Osteoblast (primary cell): ENCODE measurements around the gene ZC3H18. TPM values are rescaled to one million over a fixed set of nuclear protein-coding genes. Genes with fewer than 3 reads are reported as not detected.

Experiments
- DNase-seq: peaks from one replicate; pipeline ENCODE4 v3.0.0; 2011; ENCODE audit warnings: low spot score, mixed read lengths; ENCODE audit not compliant: insufficient read length; ENCODE audit errors: missing footprints
- H2AFZ ChIP-seq: 2 replicates; pipeline ENCODE4 v1.6.0; 2011; ENCODE audit warnings: mild to moderate bottlenecking, low read length
- H3K27ac ChIP-seq: 2 replicates; pipeline ENCODE4 v1.5.1; 2011; ENCODE audit warnings: mild to moderate bottlenecking, low read depth, low read length, moderate library complexity
- H3K27me3 ChIP-seq: 2 replicates; pipeline ENCODE4 v1.6.0; 2012; ENCODE audit warnings: mild to moderate bottlenecking, control low read depth, inconsistent platforms, low read length, moderate library complexity; ENCODE audit not compliant: insufficient read depth
- H3K36me3 ChIP-seq: 2 replicates; pipeline ENCODE4 v1.5.1; 2011; ENCODE audit warnings: mild to moderate bottlenecking, low read length, control low read depth, moderate library complexity; ENCODE audit not compliant: insufficient read depth
- H3K4me1 ChIP-seq: 2 replicates; pipeline ENCODE4 v1.5.1; 2011; ENCODE audit warnings: mild to moderate bottlenecking, low read length, control low read depth, moderate library complexity; ENCODE audit not compliant: insufficient read depth
- H3K4me2 ChIP-seq: 2 replicates; pipeline ENCODE4 v1.6.0; 2011; ENCODE audit warnings: mild to moderate bottlenecking, low read length; ENCODE audit not compliant: insufficient read depth
- H3K4me3 ChIP-seq: fragments of 200-600 bp; sonication (generic); 3 replicates; pipeline ENCODE4 v1.5.1; 2012; ENCODE audit warnings: mild to moderate bottlenecking, low read length, inconsistent platforms; ENCODE audit not compliant: insufficient read depth
- H3K79me2 ChIP-seq: 2 replicates; pipeline ENCODE4 v1.6.0; 2012; ENCODE audit warnings: mild to moderate bottlenecking, low read length, control low read depth, inconsistent platforms; ENCODE audit not compliant: insufficient read depth
- H3K9me3 ChIP-seq: 2 replicates; pipeline ENCODE4 v1.5.1; 2011; ENCODE audit warnings: low read depth, low read length, control low read depth
- H4K20me1 ChIP-seq: 2 replicates; pipeline ENCODE4 v1.6.0; 2012; ENCODE audit warnings: mild to moderate bottlenecking, low read length, control low read depth; ENCODE audit not compliant: insufficient read depth
- CTCF ChIP-seq: IDR thresholded peaks from 2 replicates; pipeline ENCODE4 v1.5.1; 2011; ENCODE audit warnings: mild to moderate bottlenecking, low read depth, low read length, moderate library complexity; ENCODE audit errors: extremely low read depth
- total RNA-seq: library from RNA; depleted of rRNA; stranded (reverse); fragments of >200 nt; gene quantifications from 2 replicates; pipeline ENCODE4 v1.2.3, GENCODE V29; 2012

ZC3H18 gene
- total RNA-seq, result 10.6 and 10.9 TPM in 2 replicates

- peaks cover 27% of the 10 kb centered on the region for H3K4me1 ChIP-seq
- peak within 1 kb of the TSS; percentile 96 for H2AFZ ChIP-seq
- H3K27me3 ChIP-seq, result no peaks in the 10 kb centered on the region
- peak within 1 kb of the TSS; percentile 85 for H3K4me2 ChIP-seq
- TF ChIP-seq CTCF, result no peak
- peaks cover 6% of the 10 kb centered on the region for H3K36me3 ChIP-seq
- peak within 1 kb of the TSS; percentile 65 for H3K27ac ChIP-seq
- H3K4me3 ChIP-seq, result peak within 1 kb of the TSS; percentile 90
- DNase-seq, result peak; percentile 100
- peaks cover 27% of the 10 kb centered on the region for H4K20me1 ChIP-seq
- H3K79me2 ChIP-seq, result peaks cover 45% of the 10 kb centered on the region
- no peaks in the 10 kb centered on the region for H3K9me3 ChIP-seq
These were observed at the start of gene ZC3H18 for GRCh38 chr16:88569985-88570690. Gene ZC3H18, plus strand, starts transcription at chr16:88570403. Its CDS starts 6,721 bp downstream, at chr16:88577124.

- no peaks in the 10 kb centered on the region for H3K36me3 ChIP-seq
- peaks cover 47% of the 10 kb centered on the region for H3K27me3 ChIP-seq
- H3K4me2 ChIP-seq, result no peak overlapping the region
- TF ChIP-seq CTCF, result no peak
- H3K27ac ChIP-seq, result no peak overlapping the region
- no peaks in the 10 kb centered on the region for H3K4me1 ChIP-seq
- H2AFZ ChIP-seq, result no peak overlapping the region
- peaks cover 11% of the 10 kb centered on the region for H4K20me1 ChIP-seq
- no peaks in the 10 kb centered on the region for H3K79me2 ChIP-seq
- H3K9me3 ChIP-seq, result no peaks in the 10 kb centered on the region
- H3K4me3 ChIP-seq, result no peak overlapping the region
- DNase-seq, result no peak
These were observed 48.5 kb upstream of the ZC3H18 start for GRCh38 chr16:88521674-88522073.

GRCh38 chr16:88522276-88522949 is 47.8 kb upstream of the ZC3H18 start:
- no peak overlapping the region for H2AFZ ChIP-seq
- no peaks in the 10 kb centered on the region for H3K9me3 ChIP-seq
- H3K4me2 ChIP-seq, result no peak overlapping the region
- H4K20me1 ChIP-seq, result peaks cover 16% of the 10 kb centered on the region
- H3K4me1 ChIP-seq, result no peaks in the 10 kb centered on the region
- no peak overlapping the region for H3K27ac ChIP-seq
- no peaks in the 10 kb centered on the region for H3K36me3 ChIP-seq
- DNase-seq, result no peak
- peaks cover 47% of the 10 kb centered on the region for H3K27me3 ChIP-seq
- no peak overlapping the region for H3K4me3 ChIP-seq
- H3K79me2 ChIP-seq, result no peaks in the 10 kb centered on the region
- TF ChIP-seq CTCF, result no peak
